ENCODE results near the gene EHD1. TPM values are rescaled to one million over a fixed set of nuclear protein-coding genes. Genes with fewer than 3 reads are reported as not detected.

EHD1 gene
- total and polyA plus RNA-seq, 2 of the 8 experiments (the other 6 are each of a cell fraction or from before 2014, with no cell fraction given): 31.5 to 42.9 TPM

DNA sequence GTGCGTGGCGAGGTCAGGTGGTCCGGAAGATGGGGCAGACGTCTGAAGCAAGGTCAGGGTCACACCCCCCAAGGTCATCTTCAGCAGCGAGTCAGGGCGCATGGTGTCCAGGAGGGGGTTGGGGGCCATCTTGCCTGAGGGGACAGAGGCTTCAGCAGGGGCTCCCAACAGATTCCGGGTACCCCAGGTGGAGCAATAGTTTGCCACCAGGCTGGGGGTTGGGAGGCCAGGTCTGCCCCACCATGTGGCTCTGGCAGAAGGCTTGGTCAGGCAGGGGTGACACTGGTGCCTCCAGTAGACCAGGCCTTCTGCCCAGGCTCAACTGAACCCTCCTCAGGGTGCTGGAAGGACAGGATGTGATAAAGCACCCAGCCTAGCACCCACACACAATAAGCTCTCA lies 32.7 kb upstream of the EHD1 start (continued):
- no peak for TF ChIP-seq FOSL1 (IDR thresholded peaks at IDR 0.05; ENCODE audit: insufficient read depth, low read depth, low read length)
- TF ChIP-seq RFX5 (IDR thresholded peaks at IDR 0.05; ENCODE audit: borderline replicate concordance, low read depth, low read length): no peak
